GM12891 (cell line): ENCODE measurements around the gene CTCF.

Experiments
- POLR2A ChIP-seq: IDR thresholded peaks from 2 replicates; pipeline ENCODE4 v1.6.1; 2011; ENCODE audit warnings: low read depth, low read length, control low read depth
- SPI1 ChIP-seq: IDR thresholded peaks from 2 replicates; pipeline ENCODE4 v1.6.1; 2011; ENCODE audit warnings: low read depth, low read length, control low read depth
- TAF1 ChIP-seq: IDR thresholded peaks from 2 replicates; pipeline ENCODE4 v1.6.1; 2011; ENCODE audit warnings: low read depth, low read length, control low read depth

GRCh38 chr16:67571464-67571863 is 9.1 kb downstream of the CTCF start:
- no peak for TF ChIP-seq POLR2A
- no peak for TF ChIP-seq TAF1
- no peak for TF ChIP-seq SPI1
